Measurements from ENCODE around the gene TRAPPC10. TPM values are rescaled to one million over a fixed set of nuclear protein-coding genes. Genes with fewer than 3 reads are reported as not detected.

Gene TRAPPC10
- total RNA-seq, 4 donors from 2014 or later: 26.0 to 40.3 (median 30.9) TPM

DNA sequence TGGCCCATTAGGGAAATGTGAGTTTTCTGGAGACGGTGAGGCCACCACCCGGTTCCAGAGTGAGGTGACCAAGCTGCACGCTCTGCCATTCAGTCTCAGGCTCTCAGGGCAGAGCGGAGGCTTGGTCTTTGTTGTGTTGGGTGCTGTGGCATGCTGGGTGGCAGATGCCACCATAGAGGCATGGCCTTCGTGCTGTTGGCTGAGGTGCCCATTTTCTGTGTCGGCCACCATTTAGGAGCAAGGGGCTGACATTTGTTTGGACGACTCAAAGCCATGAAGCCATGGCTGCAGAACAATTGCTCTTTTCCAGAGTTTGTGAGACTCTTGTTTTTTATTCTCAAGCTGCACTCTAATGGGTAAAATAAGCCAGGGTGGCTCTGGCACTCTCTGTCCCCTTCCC is 58.3 kb downstream of the TRAPPC10 start:
- TF ChIP-seq, protein P1, sequence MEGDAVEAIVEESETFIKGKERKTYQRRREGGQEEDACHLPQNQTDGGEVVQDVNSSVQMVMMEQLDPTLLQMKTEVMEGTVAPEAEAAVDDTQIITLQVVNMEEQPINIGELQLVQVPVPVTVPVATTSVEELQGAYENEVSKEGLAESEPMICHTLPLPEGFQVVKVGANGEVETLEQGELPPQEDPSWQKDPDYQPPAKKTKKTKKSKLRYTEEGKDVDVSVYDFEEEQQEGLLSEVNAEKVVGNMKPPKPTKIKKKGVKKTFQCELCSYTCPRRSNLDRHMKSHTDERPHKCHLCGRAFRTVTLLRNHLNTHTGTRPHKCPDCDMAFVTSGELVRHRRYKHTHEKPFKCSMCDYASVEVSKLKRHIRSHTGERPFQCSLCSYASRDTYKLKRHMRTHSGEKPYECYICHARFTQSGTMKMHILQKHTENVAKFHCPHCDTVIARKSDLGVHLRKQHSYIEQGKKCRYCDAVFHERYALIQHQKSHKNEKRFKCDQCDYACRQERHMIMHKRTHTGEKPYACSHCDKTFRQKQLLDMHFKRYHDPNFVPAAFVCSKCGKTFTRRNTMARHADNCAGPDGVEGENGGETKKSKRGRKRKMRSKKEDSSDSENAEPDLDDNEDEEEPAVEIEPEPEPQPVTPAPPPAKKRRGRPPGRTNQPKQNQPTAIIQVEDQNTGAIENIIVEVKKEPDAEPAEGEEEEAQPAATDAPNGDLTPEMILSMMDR (IDR thresholded peaks at IDR 0.05; ENCODE audit: low read depth): no peak

- TF ChIP-seq, protein P1 (IDR thresholded peaks at IDR 0.05; ENCODE audit: low read depth): no peak
Observed at GRCh38 chr21:44071359-44072104, 59.4 kb downstream of the TRAPPC10 start.

DNA sequence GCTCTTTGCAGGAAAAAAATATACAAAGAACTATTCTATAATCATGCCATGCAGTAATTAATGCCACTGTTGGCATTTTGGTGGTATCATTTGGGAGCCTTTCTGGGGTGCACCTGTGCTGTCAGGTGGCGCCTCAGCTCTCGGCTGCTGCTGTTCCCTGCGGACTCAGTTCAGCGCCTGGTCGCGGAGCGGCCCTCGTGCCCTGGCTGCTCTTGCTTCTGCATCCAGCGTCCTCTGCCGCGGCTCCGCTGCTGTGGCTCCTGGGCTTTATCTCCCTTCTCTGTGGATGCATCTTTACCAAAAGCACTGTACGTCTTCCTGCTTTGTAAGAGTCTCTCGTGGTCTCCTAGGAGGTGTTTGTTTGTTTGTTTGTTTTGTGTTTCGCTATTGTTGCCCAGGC is 60.0 kb downstream of the TRAPPC10 start:
- TF ChIP-seq, protein P1 (IDR thresholded peaks at IDR 0.05; ENCODE audit: low read depth): no peak

DNA sequence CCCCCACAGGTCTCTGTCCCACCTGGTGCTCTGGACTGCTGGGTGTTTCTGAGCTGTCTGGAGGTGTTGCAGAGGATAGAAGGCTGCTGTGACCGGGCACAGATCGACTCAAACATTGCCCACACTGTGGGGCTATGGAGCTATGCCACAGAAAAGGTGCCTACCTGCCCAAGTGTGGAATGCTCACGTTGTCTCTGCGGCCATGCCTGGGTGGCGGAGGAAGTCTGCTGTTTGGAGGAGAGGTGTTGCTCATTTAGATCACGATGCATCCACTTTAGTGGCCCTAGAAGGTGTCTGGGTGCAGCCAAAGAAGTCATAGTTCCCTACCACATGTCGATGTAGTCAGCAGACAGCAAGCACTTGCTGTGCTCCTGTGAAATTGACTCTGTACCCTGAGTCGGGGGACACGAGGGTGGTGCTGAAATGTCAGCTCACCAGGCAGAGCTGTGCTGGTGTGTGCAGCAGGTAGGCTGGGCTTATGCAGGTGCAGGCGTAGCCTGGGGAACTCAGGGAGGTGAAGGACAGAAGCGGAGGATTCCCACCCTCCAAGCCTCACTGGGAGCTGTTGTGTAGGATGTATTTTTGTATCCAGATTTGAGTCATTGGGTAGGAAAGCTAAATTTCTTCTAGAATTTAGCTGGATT is 62.3 kb downstream of the TRAPPC10 start:
- TF ChIP-seq, protein P1 (IDR thresholded peaks at IDR 0.05; ENCODE audit: low read depth): no peak

GRCh38 chr21:44076316-44076715 is 64.2 kb downstream of the TRAPPC10 start:
- TF ChIP-seq, protein P1 (IDR thresholded peaks at IDR 0.05; ENCODE audit: low read depth): no peak

GRCh38 chr21:44078411-44078981 is 66.4 kb downstream of the TRAPPC10 start:
- TF ChIP-seq, protein P1 (IDR thresholded peaks at IDR 0.05; ENCODE audit: low read depth): no peak

DNA sequence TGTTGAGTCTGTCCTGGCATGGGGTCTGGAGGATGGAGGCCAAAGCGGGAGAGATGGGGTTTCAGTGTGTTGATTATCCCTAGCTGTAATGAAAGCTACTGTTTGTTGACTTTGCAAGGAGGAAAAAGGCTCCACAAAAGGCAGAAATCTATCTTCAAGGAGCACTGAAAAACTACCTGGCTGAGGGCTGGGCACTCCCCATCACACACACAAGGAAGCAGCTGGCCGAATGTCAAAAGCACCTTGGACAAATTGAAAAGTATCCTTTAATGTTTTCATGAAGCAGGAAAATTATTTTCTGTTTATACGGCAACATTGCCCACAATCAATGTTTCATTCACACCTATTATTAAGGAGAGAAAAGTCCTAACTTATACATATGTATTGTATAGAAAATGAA is 67.3 kb downstream of the TRAPPC10 start:
- TF ChIP-seq, protein P1 (IDR thresholded peaks at IDR 0.05; ENCODE audit: low read depth): no peak

Data from subcutaneous adipose tissue (tissue), 4 donors.